ENCODE results near the gene THSD7A.

THSD7A gene

DNA sequence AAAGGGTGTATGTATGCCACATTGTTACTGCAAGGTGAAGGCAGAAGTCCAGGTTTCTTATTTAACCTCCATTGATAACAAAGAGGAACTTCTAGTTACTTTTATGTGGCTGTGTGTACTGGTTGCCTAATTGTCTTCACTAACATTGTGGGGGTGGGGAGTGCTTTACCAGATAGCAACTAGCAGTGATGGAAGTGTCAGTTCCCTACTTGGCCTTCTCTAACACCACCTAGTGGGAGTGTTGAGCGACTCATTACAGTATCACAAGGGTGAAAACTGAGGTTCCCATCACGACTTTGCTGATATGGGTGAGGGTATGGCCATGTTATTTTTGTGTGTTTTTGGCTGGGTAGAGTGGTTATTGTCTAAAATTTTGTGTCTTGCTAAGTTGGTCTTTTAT is 274.4 kb downstream of the THSD7A start:
- no peak for DNase-seq (ENCODE audit: low read depth)
- in situ Hi-C loops (cut with HindIII; ENCODE audit: low sequenced_read_pairs), result no loop called here
- TF ChIP-seq, protein P1, sequence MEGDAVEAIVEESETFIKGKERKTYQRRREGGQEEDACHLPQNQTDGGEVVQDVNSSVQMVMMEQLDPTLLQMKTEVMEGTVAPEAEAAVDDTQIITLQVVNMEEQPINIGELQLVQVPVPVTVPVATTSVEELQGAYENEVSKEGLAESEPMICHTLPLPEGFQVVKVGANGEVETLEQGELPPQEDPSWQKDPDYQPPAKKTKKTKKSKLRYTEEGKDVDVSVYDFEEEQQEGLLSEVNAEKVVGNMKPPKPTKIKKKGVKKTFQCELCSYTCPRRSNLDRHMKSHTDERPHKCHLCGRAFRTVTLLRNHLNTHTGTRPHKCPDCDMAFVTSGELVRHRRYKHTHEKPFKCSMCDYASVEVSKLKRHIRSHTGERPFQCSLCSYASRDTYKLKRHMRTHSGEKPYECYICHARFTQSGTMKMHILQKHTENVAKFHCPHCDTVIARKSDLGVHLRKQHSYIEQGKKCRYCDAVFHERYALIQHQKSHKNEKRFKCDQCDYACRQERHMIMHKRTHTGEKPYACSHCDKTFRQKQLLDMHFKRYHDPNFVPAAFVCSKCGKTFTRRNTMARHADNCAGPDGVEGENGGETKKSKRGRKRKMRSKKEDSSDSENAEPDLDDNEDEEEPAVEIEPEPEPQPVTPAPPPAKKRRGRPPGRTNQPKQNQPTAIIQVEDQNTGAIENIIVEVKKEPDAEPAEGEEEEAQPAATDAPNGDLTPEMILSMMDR (IDR thresholded peaks at IDR 0.05; ENCODE audit: low read depth, low read length, missing control alignments), result peak; percentile 38

DNA sequence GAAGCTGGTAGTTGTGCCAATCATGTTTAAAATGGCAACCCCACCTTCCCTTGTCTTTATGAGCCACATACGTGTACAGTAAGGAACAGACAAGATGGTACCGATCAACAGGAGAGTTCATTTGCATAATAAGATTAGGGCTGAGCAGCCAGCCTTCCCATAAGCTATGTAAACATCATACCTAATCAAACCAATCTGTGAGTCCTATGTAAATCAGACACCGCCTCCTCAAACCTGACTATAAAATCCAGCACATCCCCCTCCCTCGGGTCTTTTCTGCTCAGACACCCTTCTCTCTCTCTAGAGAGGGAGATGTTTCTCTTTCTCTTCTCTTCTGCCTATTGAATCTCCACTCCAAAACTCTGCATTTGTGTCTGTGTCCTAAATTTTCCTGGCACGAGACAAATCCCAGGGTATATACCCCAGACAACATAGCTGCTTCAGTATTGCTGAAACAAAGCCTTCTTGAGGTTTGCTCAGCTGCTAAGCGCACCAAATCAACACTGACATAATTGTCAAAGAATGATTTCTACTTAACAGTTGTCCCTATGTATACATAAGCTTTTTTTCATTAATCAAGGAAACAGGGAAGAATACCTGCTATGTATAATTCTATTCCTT is 279.2 kb downstream of the THSD7A start:
- DNase-seq (ENCODE audit: low read depth), result no peak
- H3K4me3 ChIP-seq (ENCODE audit: low read depth, low read length), result no peak overlapping the region
- in situ Hi-C loops (cut with HindIII; ENCODE audit: low sequenced_read_pairs), result no loop called here
- TF ChIP-seq, protein P1 (IDR thresholded peaks at IDR 0.05; ENCODE audit: low read depth, low read length, missing control alignments), result no peak

More for the DNA sequence above, 274.4 kb downstream of the THSD7A start:
- H3K4me3 ChIP-seq (ENCODE audit: low read depth, low read length), result no peak overlapping the region

DNA sequence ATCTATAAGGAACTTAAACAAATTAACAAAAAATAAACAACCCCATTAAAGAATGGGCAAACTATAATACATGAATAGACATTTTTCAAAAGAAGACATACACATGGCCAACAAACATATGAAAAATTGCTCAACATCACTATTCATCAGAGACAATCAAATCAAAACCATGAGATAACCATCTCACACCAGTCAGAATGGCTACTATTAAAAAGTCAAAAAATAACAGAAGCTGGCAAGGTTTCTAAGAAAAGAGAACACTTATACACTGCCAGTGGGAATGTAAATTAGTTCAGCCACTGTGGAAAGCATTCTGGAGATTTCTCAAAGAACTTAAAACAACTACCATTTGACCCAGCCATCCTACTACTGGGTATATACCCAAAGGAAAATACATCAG is 280.5 kb downstream of the THSD7A start:
- no peak for DNase-seq (ENCODE audit: low read depth)
- H3K4me3 ChIP-seq (ENCODE audit: low read depth, low read length), result no peak overlapping the region
- in situ Hi-C loops (cut with HindIII; ENCODE audit: low sequenced_read_pairs), result no loop called here
- TF ChIP-seq, protein P1 (IDR thresholded peaks at IDR 0.05; ENCODE audit: low read depth, low read length, missing control alignments), result no peak

DNA sequence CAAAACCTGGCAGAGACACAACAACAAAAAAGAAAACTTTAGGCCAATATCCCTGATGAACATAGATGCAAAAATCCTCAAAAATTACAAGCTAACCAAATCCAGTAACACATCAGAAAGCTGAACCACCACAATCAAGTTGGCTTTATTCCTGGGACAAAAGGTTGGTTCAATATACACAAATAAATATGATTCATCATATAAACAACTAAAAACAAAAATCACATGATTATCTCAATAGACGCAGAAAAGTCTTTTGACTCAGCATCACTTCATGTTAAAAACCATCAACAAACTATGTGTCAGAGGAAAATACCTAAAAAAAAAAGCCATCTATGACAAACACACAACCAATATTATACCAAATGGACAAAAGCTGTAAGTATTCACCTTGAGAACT is 283.5 kb downstream of the THSD7A start:
- in situ Hi-C loops (cut with HindIII; ENCODE audit: low sequenced_read_pairs), result no loop called here
- H3K4me3 ChIP-seq (ENCODE audit: low read depth, low read length), result no peak overlapping the region
- no peak for DNase-seq (ENCODE audit: low read depth)
- TF ChIP-seq, protein P1 (IDR thresholded peaks at IDR 0.05; ENCODE audit: low read depth, low read length, missing control alignments), result no peak

DNA sequence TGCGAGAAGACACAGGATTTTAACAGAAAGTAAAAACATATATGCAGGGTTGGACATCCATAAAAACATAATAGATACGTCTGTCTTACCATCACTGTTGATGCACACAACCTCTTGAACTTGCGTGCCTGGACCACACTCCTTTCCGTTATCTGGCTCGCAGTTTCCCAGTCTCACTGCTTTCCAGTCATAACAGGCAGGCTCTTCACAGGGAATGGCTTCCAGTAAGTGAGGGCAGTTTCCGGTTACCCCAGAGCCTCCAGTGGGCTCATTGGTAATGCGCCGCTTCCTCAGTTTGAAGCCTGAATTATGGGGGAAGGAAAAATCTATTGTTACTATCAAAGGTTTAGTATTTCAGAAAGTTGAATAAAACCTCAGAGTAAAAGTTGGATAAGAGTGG is 290.7 kb downstream of the THSD7A start:
- TF ChIP-seq, protein P1 (IDR thresholded peaks at IDR 0.05; ENCODE audit: low read depth, low read length, missing control alignments), result no peak
- in situ Hi-C loops (cut with HindIII; ENCODE audit: low sequenced_read_pairs), result no loop called here
- DNase-seq (ENCODE audit: low read depth), result no peak
- H3K4me3 ChIP-seq (ENCODE audit: low read depth, low read length), result no peak overlapping the region

DNA sequence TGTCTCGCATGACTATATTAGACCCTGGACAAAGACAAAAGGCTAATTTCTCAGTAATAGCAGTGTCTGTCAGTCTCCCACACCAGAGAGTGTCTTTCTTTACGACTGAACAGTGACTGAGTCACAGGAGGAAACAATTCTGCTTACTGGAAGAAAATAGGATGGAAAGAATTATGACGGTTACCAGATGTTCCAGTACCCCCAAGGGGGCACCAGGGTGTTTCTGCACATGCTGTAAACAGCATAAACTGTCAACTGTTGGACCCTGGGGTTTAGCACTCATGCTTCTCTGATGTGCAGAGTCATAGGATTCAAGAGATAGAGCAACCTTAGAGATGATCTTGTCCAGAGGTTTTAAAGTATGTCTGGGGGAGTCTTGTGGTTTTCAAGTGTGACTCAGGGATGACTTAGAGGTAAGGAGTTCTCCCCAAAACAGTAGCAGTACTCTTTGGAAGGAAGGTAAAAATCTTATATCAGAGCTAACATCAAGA is 291.7 kb downstream of the THSD7A start:
- in situ Hi-C loops (cut with HindIII; ENCODE audit: low sequenced_read_pairs), result no loop called here

More for the DNA sequence above, 291.7 kb downstream of the THSD7A start:
- H3K4me3 ChIP-seq (ENCODE audit: low read depth, low read length), result no peak overlapping the region
- no peak for DNase-seq (ENCODE audit: low read depth)
- TF ChIP-seq, protein P1 (IDR thresholded peaks at IDR 0.05; ENCODE audit: low read depth, low read length, missing control alignments), result no peak

Data from astrocyte of the cerebellum (primary cell).